ENCODE measurements around the gene SUN1.

GRCh38 chr7:863106-863505, 30.8 kb downstream of the SUN1 start:
- no peak for TF ChIP-seq GATA3 (IDR thresholded peaks at IDR 0.05; ENCODE audit: low read depth, low read length)
- TF ChIP-seq GATA2 (IDR thresholded peaks at IDR 0.05; ENCODE audit: low read depth, low read length) = no peak

Data from SH-SY5Y (cell line).